ENCODE results near the gene HOXB1. TPM values are rescaled to one million over a fixed set of nuclear protein-coding genes. Genes with fewer than 3 reads are reported as not detected.
"Not testable (repeated sequence)": the region's sequence is repeated elsewhere in the genome, so short reads cannot be mapped to it uniquely, and the experiment has no call there.

The HOXB1 gene
- total RNA-seq, 1 experiment from 2014 or later, result not detected

GRCh38 chr17:48539177-48539576 lies 8.4 kb upstream of the HOXB1 start:
- Histone ChIP-seq H3K36me3 (ENCODE audit: control insufficient read depth, insufficient read depth, low read length) (no peaks in the 10 kb centered on the region), H3K4me3 (ENCODE audit: low read depth, low read length) (no peak overlapping the region), H3K9me3 (no peaks in the 10 kb centered on the region), H3K4me1 (no peaks in the 10 kb centered on the region), H3K27me3 (replicated peaks; ENCODE audit: control insufficient read depth, insufficient read depth, low read length) (no peaks in the 10 kb centered on the region)
- H3K4me1 Mint-ChIP-seq (ENCODE audit: low read depth, unreplicated experiment), result peaks cover 11% of the 10 kb centered on the region
- intact Hi-C loops (cut with micrococcal nuclease; ENCODE audit: unreplicated experiment), result no loop called here
- no peak for TF ChIP-seq CTCF (IDR thresholded peaks at IDR 0.05; ENCODE audit: insufficient read depth in 1 of 2, low read depth in 1 of 2, low read length in 1 of 2, severe bottlenecking in 1 of 2, unreplicated experiment in 1 of 2)
- no peaks in the 10 kb centered on the region for H3K9me3 Mint-ChIP-seq (ENCODE audit: unreplicated experiment)
- DNase-seq, result no peak
- peaks cover 8% of the 10 kb centered on the region for H3K27me3 Mint-ChIP-seq (ENCODE audit: insufficient read depth, unreplicated experiment)
- ChIA-PET CTCF (no interaction called here), POLR2A (no interaction called here)
- no peak overlapping the region for H3K27ac Mint-ChIP-seq (ENCODE audit: unreplicated experiment)
- no TSS peak for BruUV-seq (replicated peaks)
- no peak overlapping the region for H3K4me3 Mint-ChIP-seq (ENCODE audit: unreplicated experiment)
- no peaks in the 10 kb centered on the region for H3K36me3 Mint-ChIP-seq (ENCODE audit: insufficient read depth, unreplicated experiment)

DNA sequence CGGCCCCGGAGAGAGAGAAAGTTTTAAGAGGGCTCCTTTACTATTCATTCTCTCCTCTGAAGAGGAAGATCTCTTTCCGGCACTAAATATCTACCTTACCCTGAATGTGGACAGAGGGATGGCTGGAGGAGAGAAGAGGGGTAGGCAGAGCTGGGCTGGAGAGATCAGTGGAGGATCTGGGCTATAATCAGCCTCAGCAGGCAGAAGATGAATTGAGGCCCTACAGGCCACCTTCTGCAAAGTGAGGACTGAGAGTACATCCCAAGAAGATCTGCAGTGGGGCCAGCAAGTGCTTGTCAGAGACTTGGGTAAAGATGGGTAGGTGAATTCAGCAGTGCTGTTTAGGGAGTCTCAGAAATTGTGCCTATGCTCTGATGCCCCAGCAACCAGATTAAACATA lies 6.5 kb upstream of the HOXB1 start:
- DNase-seq, result no peak
- no peak overlapping the region for H3K4me3 ChIP-seq (ENCODE audit: low read depth, low read length)
- H3K27ac Mint-ChIP-seq (ENCODE audit: unreplicated experiment), result no peak overlapping the region
- H3K27me3 ChIP-seq (replicated peaks; ENCODE audit: control insufficient read depth, insufficient read depth, low read length), result no peaks in the 10 kb centered on the region
- no peaks in the 10 kb centered on the region for H3K36me3 ChIP-seq (ENCODE audit: control insufficient read depth, insufficient read depth, low read length)
- POLR2A ChIA-PET, result no interaction called here
- TF ChIP-seq CTCF (IDR thresholded peaks at IDR 0.05; ENCODE audit: insufficient read depth in 1 of 2, low read depth in 1 of 2, low read length in 1 of 2, severe bottlenecking in 1 of 2, unreplicated experiment in 1 of 2), result no peak
- no peaks in the 10 kb centered on the region for H3K36me3 Mint-ChIP-seq (ENCODE audit: insufficient read depth, unreplicated experiment)
- H3K4me1 ChIP-seq, result peaks cover 8% of the 10 kb centered on the region
- H3K9me3 ChIP-seq, result no peaks in the 10 kb centered on the region
- peaks cover 6% of the 10 kb centered on the region for H3K27me3 Mint-ChIP-seq (ENCODE audit: insufficient read depth, unreplicated experiment)
- intact Hi-C loops (cut with micrococcal nuclease; ENCODE audit: unreplicated experiment), result no loop called here
- no peak overlapping the region for H3K4me3 Mint-ChIP-seq (ENCODE audit: unreplicated experiment)
- no peaks in the 10 kb centered on the region for H3K9me3 Mint-ChIP-seq (ENCODE audit: unreplicated experiment)
- BruUV-seq (replicated peaks), result no TSS peak
- H3K4me1 Mint-ChIP-seq (ENCODE audit: low read depth, unreplicated experiment), result no peaks in the 10 kb centered on the region
- CTCF ChIA-PET, result no interaction called here

GRCh38 chr17:48535793-48536559 lies 5.2 kb upstream of the HOXB1 start:
- peaks cover 15% of the 10 kb centered on the region for H3K4me1 ChIP-seq
- intact Hi-C loops (cut with micrococcal nuclease; ENCODE audit: unreplicated experiment); BruUV-seq (replicated peaks); H3K9me3 ChIP-seq; H3K27ac Mint-ChIP-seq (ENCODE audit: unreplicated experiment); CTCF ChIA-PET; H3K36me3 Mint-ChIP-seq (ENCODE audit: insufficient read depth, unreplicated experiment); H3K9me3 Mint-ChIP-seq (ENCODE audit: unreplicated experiment); H3K36me3 ChIP-seq (ENCODE audit: control insufficient read depth, insufficient read depth, low read length); H3K27me3 ChIP-seq (replicated peaks; ENCODE audit: control insufficient read depth, insufficient read depth, low read length); POLR2A ChIA-PET; H3K4me3 ChIP-seq (ENCODE audit: low read depth, low read length); DNase-seq; H3K27me3 Mint-ChIP-seq (ENCODE audit: insufficient read depth, unreplicated experiment); H3K4me3 Mint-ChIP-seq (ENCODE audit: unreplicated experiment); H3K4me1 Mint-ChIP-seq (ENCODE audit: low read depth, unreplicated experiment): not testable (repeated sequence)

Measured in Caco-2 (cell line).